Erythroblast (primary cell): ENCODE data around the gene RBM20.

Source experiments
- GATA1 ChIP-seq: IDR thresholded peaks from 2 replicates; pipeline ENCODE4 v1.6.1; 2011; ENCODE audit warnings: low read depth, mild to moderate bottlenecking, control low read depth, low read length, moderate library complexity
- POLR2A ChIP-seq: IDR thresholded peaks from 2 replicates; pipeline ENCODE4 v1.6.1; 2011; ENCODE audit warnings: mild to moderate bottlenecking, low read length

DNA sequence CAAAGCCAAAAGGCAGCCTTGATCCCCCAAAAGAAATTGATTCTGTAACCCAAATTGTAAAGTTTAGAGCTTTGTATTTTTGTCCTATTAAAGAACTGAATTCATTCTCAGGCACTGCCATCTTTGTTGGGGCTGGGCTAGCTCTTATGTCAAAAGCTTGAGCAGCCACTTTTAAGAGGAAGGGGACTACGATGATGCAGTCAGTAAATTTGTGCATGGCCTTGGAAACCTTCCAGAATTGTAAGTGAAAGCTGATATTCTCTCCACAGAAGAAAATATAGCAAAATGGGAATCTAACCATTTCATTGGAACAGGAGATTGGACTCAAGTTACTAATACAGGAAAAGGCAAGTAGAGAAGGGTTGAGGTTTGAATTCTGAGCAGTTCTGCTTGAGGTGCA is 50.1 kb downstream of the RBM20 start:
- TF ChIP-seq POLR2A: no peak
- TF ChIP-seq GATA1: no peak
